HepG2 (cell line): ENCODE results near the gene SBNO2. TPM values are rescaled to one million over a fixed set of nuclear protein-coding genes. Genes with fewer than 3 reads are reported as not detected.

Experiments
- ATRX ChIP-seq: sonication (generic); formaldehyde crosslinking; IDR thresholded peaks from 2 replicates; pipeline ENCODE4 v1.4.0; 2020; ENCODE audit warnings: missing genetic modification reagents, borderline replicate concordance
- ETV6 ChIP-seq: sonication (generic); formaldehyde crosslinking; conservative IDR thresholded peaks from 2 replicates; pipeline ENCODE4 v1.4.0; 2020; ENCODE audit warnings: missing genetic modification reagents
- HDAC1 ChIP-seq: sonication (generic); formaldehyde crosslinking; IDR thresholded peaks from 2 replicates; pipeline ENCODE4 v1.5.1; 2020; ENCODE audit warnings: mild to moderate bottlenecking, missing genetic modification reagents
- HNRNPK ChIP-seq: fragments of 200-400 bp; formaldehyde crosslinking; IDR thresholded peaks from 2 replicates; pipeline ENCODE4 v1.6.1; 2018; ENCODE audit warnings: low read length, low read depth, moderate library complexity, mild to moderate bottlenecking; ENCODE audit not compliant: poor library complexity, severe bottlenecking
- HOXA3 ChIP-seq: sonication (generic); formaldehyde crosslinking; IDR thresholded peaks from 2 replicates; pipeline ENCODE4 v1.5.0; 2020; ENCODE audit warnings: missing genetic modification reagents
- KAT8 ChIP-seq: IDR thresholded peaks from 2 replicates; pipeline ENCODE4 v1.6.1; 2016; ENCODE audit warnings: missing genetic modification reagents, missing compliant biosample characterization
- KDM5B ChIP-seq: sonication (generic); formaldehyde crosslinking; IDR thresholded peaks from 2 replicates; pipeline ENCODE4 v1.4.0; 2020; ENCODE audit warnings: missing genetic modification reagents, mild to moderate bottlenecking, borderline replicate concordance
- MBD4 ChIP-seq: IDR thresholded peaks from 2 replicates; pipeline ENCODE4 v1.6.1; 2012; ENCODE audit warnings: low read length, inconsistent platforms, borderline replicate concordance
- MED1 ChIP-seq: sonication (generic); formaldehyde crosslinking; IDR thresholded peaks from 2 replicates; pipeline ENCODE4 v1.4.0; 2020; ENCODE audit warnings: missing genetic modification reagents
- RAD51 ChIP-seq: fragments of 450-650 bp; IDR thresholded peaks from 2 replicates; pipeline ENCODE4 v1.6.1; 2016; ENCODE audit warnings: borderline replicate concordance
- SAP130 ChIP-seq: IDR thresholded peaks from 2 replicates; pipeline ENCODE4 v1.6.1; 2016; ENCODE audit warnings: low read depth
- SOX5 ChIP-seq: IDR thresholded peaks from 2 replicates; pipeline ENCODE4 v1.6.1; 2016; ENCODE audit warnings: borderline replicate concordance
- XRCC5 ChIP-seq: fragments of 200-400 bp; formaldehyde crosslinking; optimal IDR thresholded peaks from 2 replicates; pipeline ENCODE3; 2017; ENCODE audit warnings: mild to moderate bottlenecking, low read length
- ZNF205 ChIP-seq: IDR thresholded peaks from 2 replicates; pipeline ENCODE4 v1.6.1; 2018; ENCODE audit warnings: missing biosample characterization, missing genetic modification reagents
- ZNF263 ChIP-seq: sonication (generic); formaldehyde crosslinking; IDR thresholded peaks from 2 replicates; pipeline ENCODE4 v1.4.0; 2020; ENCODE audit warnings: missing genetic modification reagents
- ZNF333 ChIP-seq: sonication (generic); formaldehyde crosslinking; IDR thresholded peaks from 2 replicates; pipeline ENCODE4 v1.4.0; 2020; ENCODE audit warnings: mild to moderate bottlenecking, missing genetic modification reagents, borderline replicate concordance
- ZNF549 ChIP-seq: sonication (generic); formaldehyde crosslinking; IDR thresholded peaks from 2 replicates; pipeline ENCODE4 v1.5.0; 2020; ENCODE audit warnings: missing genetic modification reagents
- ZNF563 ChIP-seq: sonication (generic); formaldehyde crosslinking; IDR thresholded peaks from 2 replicates; pipeline ENCODE4 v1.8.0; 2022; ENCODE audit warnings: mild to moderate bottlenecking, moderate library complexity, missing genetic modification reagents
- ZNF7 ChIP-seq: IDR thresholded peaks from 2 replicates; pipeline ENCODE4 v1.6.1; 2016; ENCODE audit warnings: missing biosample characterization, missing genetic modification reagents
- ZNF709 ChIP-seq: sonication (generic); formaldehyde crosslinking; IDR thresholded peaks from 2 replicates; pipeline ENCODE4 v1.5.0; 2020; ENCODE audit warnings: mild to moderate bottlenecking, missing genetic modification reagents
- ZNF747 ChIP-seq: sonication (generic); formaldehyde crosslinking; IDR thresholded peaks from 2 replicates; pipeline ENCODE4 v1.8.1; 2023; ENCODE audit warnings: missing genetic modification reagents, mild to moderate bottlenecking, borderline replicate concordance
- ZNF749 ChIP-seq: sonication (generic); formaldehyde crosslinking; IDR thresholded peaks from 2 replicates; pipeline ENCODE4 v1.8.0; 2022; ENCODE audit warnings: mild to moderate bottlenecking, missing genetic modification reagents, moderate library complexity, borderline replicate concordance
- ZNF776 ChIP-seq: sonication (generic); formaldehyde crosslinking; IDR thresholded peaks from 2 replicates; pipeline ENCODE4 v1.4.0; 2020; ENCODE audit warnings: mild to moderate bottlenecking, missing genetic modification reagents
- polyA plus RNA-seq, 8 experiments: library from polyadenylated mRNA; depleted of rRNA in 3 of 8; stranded (reverse) in 7 of 8; unstranded in 1 of 8; fragments of >200 nt; fragmentation: Illumina TruSeq in 4 of 8; extraction: Trizol in 4 of 8; gene quantifications; 2 replicates each; pipeline versions ENCODE4 v1.2.1 to v1.2.3, GENCODE V29; 2011 to 2016; ENCODE audit warnings: low read depth in 4 of 8, missing spikeins in 1 of 8, mixed read lengths in 1 of 8; ENCODE audit not compliant: insufficient read depth in 1 of 8
- total RNA-seq, 5 experiments: library from RNA; depleted of rRNA; stranded (reverse); fragments of >200 nt; fragmentation: Illumina TruSeq; extraction: Trizol; gene quantifications; 2 replicates each; pipeline ENCODE4 v1.2.3, GENCODE V29; 2016; ENCODE audit warnings: low read depth in 1 of 5
- TF ChIP-seq, protein P1 (sequence below): sonication (generic); formaldehyde crosslinking; IDR thresholded peaks from 2 replicates; pipeline ENCODE4 v1.4.0; 2020; ENCODE audit warnings: low read depth, mild to moderate bottlenecking, missing genetic modification reagents
- TF ChIP-seq, protein P2 (sequence below): sonication (generic); formaldehyde crosslinking; IDR thresholded peaks from 2 replicates; pipeline ENCODE4 v1.4.0; 2020; ENCODE audit warnings: mild to moderate bottlenecking, missing genetic modification reagents
- TF ChIP-seq, protein P3 (sequence below): sonication (generic); formaldehyde crosslinking; IDR thresholded peaks from 2 replicates; pipeline ENCODE4 v1.8.0; 2022; ENCODE audit warnings: mild to moderate bottlenecking, missing genetic modification reagents; ENCODE audit not compliant: insufficient replicate concordance

Gene SBNO2
- total and polyA plus RNA-seq, 2 of the 13 experiments (the other 11 are each of a cell fraction or from before 2014, with no cell fraction given) = 8.6 to 10.4 TPM

DNA sequence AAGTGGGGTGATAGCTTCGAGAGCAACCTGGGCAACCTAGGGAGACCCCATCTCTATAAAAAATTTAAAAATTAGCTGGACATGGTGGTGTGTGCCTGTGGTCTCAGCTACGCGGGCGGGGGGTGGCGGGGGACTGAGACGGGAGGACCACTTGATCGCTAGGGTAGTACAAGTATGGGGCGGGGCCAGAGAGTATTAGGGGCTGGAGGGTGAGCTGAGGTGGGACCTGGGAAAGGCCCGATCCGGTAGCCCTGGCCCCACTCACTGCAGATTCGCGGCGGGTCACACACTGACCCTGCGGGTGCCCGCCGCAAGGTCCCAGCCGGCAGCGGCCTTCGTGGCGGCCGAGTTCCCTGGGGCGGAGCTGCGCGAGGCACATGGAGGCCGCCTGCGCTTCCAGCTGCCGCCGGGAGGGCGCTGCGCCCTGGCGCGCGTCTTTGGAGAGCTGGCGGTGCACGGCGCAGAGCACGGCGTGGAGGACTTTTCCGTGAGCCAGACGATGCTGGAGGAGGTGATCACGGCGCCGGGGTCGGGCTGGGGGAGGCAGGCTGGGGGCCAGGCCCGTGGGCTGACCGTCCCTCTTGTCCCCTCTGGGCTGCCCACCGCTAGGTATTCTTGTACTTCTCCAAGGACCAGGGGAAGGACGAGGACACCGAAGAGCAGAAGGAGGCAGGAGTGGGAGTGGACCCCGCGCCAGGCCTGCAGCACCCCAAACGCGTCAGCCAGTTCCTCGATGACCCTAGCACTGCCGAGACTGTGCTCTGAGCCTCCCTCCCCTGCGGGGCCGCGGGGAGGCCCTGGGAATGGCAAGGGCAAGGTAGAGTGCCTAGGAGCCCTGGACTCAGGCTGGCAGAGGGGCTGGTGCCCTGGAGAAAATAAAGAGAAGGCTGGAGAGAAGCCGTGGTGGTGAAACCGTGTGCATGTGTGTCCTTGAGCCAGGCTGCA, 109.1 kb downstream of the SBNO2 start (continued):
- TF ChIP-seq ZNF749 (CRISPR knock-in tag) (0 out of 2 replicates have a peak, but pooled peaks have one; percentile 6), ZNF563 (peak; percentile 70), HOXA3 (CRISPR knock-in tag) (peak; percentile 75), ZNF549 (CRISPR knock-in tag) (no peak), ZNF776 (CRISPR knock-in tag) (peak; percentile 37), ZNF263 (CRISPR knock-in tag) (peak; percentile 89), XRCC5 (peak; percentile 12), ZNF205 (peak; percentile 29; the same call in 1 of the 2 replicates), ZNF333 (CRISPR knock-in tag) (peak; percentile 45; the same call in 1 of the 2 replicates), ZNF7 (CRISPR knock-in tag) (no peak), RAD51 (no peak), ATRX (CRISPR knock-in tag) (no peak), HNRNPK (peak; percentile 60), ZNF709 (CRISPR knock-in tag) (0 out of 2 replicates have a peak, but pooled peaks have one; percentile 39), SAP130 (CRISPR knock-in tag) (peak; percentile 50), SOX5 (CRISPR knock-in tag) (peak; percentile 28; the same call in 1 of the 2 replicates), KAT8 (CRISPR knock-in tag) (no peak), ZNF747 (CRISPR knock-in tag) (peak; percentile 60), HDAC1 (CRISPR knock-in tag) (peak; percentile 62; the same call in 1 of the 2 replicates), KDM5B (CRISPR knock-in tag) (peak; percentile 68; the same call in 1 of the 2 replicates), MED1 (CRISPR knock-in tag) (peak; percentile 35; the same call in 1 of the 2 replicates), ETV6 (no peak), MBD4 (no peak)
- TF ChIP-seq, protein P1, sequence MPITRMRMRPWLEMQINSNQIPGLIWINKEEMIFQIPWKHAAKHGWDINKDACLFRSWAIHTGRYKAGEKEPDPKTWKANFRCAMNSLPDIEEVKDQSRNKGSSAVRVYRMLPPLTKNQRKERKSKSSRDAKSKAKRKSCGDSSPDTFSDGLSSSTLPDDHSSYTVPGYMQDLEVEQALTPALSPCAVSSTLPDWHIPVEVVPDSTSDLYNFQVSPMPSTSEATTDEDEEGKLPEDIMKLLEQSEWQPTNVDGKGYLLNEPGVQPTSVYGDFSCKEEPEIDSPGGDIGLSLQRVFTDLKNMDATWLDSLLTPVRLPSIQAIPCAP = 0 out of 2 replicates have a peak, but pooled peaks have one; percentile 30
- TF ChIP-seq, protein P2, sequence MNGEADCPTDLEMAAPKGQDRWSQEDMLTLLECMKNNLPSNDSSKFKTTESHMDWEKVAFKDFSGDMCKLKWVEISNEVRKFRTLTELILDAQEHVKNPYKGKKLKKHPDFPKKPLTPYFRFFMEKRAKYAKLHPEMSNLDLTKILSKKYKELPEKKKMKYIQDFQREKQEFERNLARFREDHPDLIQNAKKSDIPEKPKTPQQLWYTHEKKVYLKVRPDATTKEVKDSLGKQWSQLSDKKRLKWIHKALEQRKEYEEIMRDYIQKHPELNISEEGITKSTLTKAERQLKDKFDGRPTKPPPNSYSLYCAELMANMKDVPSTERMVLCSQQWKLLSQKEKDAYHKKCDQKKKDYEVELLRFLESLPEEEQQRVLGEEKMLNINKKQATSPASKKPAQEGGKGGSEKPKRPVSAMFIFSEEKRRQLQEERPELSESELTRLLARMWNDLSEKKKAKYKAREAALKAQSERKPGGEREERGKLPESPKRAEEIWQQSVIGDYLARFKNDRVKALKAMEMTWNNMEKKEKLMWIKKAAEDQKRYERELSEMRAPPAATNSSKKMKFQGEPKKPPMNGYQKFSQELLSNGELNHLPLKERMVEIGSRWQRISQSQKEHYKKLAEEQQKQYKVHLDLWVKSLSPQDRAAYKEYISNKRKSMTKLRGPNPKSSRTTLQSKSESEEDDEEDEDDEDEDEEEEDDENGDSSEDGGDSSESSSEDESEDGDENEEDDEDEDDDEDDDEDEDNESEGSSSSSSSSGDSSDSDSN (CRISPR knock-in tag) = peak; percentile 65; the same call in 1 of the 2 replicates
- TF ChIP-seq, protein P3, sequence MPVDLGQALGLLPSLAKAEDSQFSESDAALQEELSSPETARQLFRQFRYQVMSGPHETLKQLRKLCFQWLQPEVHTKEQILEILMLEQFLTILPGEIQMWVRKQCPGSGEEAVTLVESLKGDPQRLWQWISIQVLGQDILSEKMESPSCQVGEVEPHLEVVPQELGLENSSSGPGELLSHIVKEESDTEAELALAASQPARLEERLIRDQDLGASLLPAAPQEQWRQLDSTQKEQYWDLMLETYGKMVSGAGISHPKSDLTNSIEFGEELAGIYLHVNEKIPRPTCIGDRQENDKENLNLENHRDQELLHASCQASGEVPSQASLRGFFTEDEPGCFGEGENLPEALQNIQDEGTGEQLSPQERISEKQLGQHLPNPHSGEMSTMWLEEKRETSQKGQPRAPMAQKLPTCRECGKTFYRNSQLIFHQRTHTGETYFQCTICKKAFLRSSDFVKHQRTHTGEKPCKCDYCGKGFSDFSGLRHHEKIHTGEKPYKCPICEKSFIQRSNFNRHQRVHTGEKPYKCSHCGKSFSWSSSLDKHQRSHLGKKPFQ (CRISPR knock-in tag) = no peak
